ENCODE data around the gene ABTB2. TPM values are rescaled to one million over a fixed set of nuclear protein-coding genes. Genes with fewer than 3 reads are reported as not detected.

The ABTB2 gene
- total RNA-seq, 1 donor = 5.1 TPM

- peaks cover 27% of the 10 kb centered on the region for H3K4me1 ChIP-seq (ENCODE audit: insufficient read depth, low read length)
- H3K4me2 ChIP-seq (ENCODE audit: insufficient read depth, low read length) = no peak overlapping the region
- no peaks in the 10 kb centered on the region for H3K79me2 ChIP-seq (ENCODE audit: insufficient read depth, low read length)
- peaks cover 3% of the 10 kb centered on the region for H3K27me3 ChIP-seq (ENCODE audit: insufficient read depth, low read length)
- H3K4me3 ChIP-seq (ENCODE audit: insufficient read depth, low read length) = no peak overlapping the region
- H3K36me3 ChIP-seq (ENCODE audit: insufficient read depth, low read length) = no peaks in the 10 kb centered on the region
- H2AFZ ChIP-seq (ENCODE audit: low read length) = no peak overlapping the region
- no peak for DNase-seq (ENCODE audit: insufficient read length, low spot score, missing footprints)
- no peaks in the 10 kb centered on the region for H4K20me1 ChIP-seq (ENCODE audit: insufficient read depth, low read length)
- no peak overlapping the region for H3K27ac ChIP-seq (ENCODE audit: low read depth, low read length)
- H3K9me3 ChIP-seq (ENCODE audit: low read depth, low read length) = peaks cover 3% of the 10 kb centered on the region
- TF ChIP-seq CTCF (IDR thresholded peaks at IDR 0.05; ENCODE audit: extremely low read depth, low read depth, low read length) = no peak
These were observed 24.9 kb upstream of the ABTB2 start for GRCh38 chr11:34382532-34383276.

GRCh38 chr11:34381775-34382174 lies 24.0 kb upstream of the ABTB2 start:
- Histone ChIP-seq H3K27me3 (ENCODE audit: insufficient read depth, low read length) (peaks cover 3% of the 10 kb centered on the region), H2AFZ (ENCODE audit: low read length) (no peak overlapping the region), H4K20me1 (ENCODE audit: insufficient read depth, low read length) (no peaks in the 10 kb centered on the region), H3K79me2 (ENCODE audit: insufficient read depth, low read length) (no peaks in the 10 kb centered on the region), H3K9me3 (ENCODE audit: low read depth, low read length) (peaks cover 5% of the 10 kb centered on the region), H3K27ac (ENCODE audit: low read depth, low read length) (no peak overlapping the region), H3K4me2 (ENCODE audit: insufficient read depth, low read length) (no peak overlapping the region), H3K36me3 (ENCODE audit: insufficient read depth, low read length) (no peaks in the 10 kb centered on the region), H3K4me3 (ENCODE audit: insufficient read depth, low read length) (no peak overlapping the region), H3K4me1 (ENCODE audit: insufficient read depth, low read length) (peaks cover 27% of the 10 kb centered on the region)
- DNase-seq (ENCODE audit: insufficient read length, low spot score, missing footprints) = peak; percentile 66
- TF ChIP-seq CTCF (IDR thresholded peaks at IDR 0.05; ENCODE audit: extremely low read depth, low read depth, low read length) = no peak

DNA sequence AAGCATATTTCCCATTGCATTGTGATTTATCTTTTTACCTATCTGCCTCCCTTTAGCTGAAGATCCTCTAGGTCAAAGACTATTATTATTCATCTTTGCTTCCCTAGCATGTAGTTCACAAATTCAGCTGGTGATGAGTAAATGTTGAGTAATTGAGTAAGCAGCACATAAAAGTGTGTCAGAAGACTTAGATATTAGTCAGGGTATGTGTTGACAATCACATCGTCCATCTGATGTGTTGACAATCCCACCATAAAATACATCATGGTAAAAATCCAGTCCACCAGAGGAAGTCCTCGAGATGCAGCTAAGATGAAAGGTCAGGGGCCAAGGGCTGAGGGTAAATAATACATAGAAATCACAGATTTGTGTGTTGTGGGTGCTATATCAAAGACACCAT lies 22.9 kb upstream of the ABTB2 start:
- H3K36me3 ChIP-seq (ENCODE audit: insufficient read depth, low read length) = no peaks in the 10 kb centered on the region
- peak overlapping the region; percentile 37 for H3K27ac ChIP-seq (ENCODE audit: low read depth, low read length)
- peaks cover 3% of the 10 kb centered on the region for H3K27me3 ChIP-seq (ENCODE audit: insufficient read depth, low read length)
- no peak for TF ChIP-seq CTCF (IDR thresholded peaks at IDR 0.05; ENCODE audit: extremely low read depth, low read depth, low read length)
- H2AFZ ChIP-seq (ENCODE audit: low read length) = no peak overlapping the region
- peaks cover 9% of the 10 kb centered on the region for H3K9me3 ChIP-seq (ENCODE audit: low read depth, low read length)
- DNase-seq (ENCODE audit: insufficient read length, low spot score, missing footprints) = peak; percentile 76
- no peaks in the 10 kb centered on the region for H4K20me1 ChIP-seq (ENCODE audit: insufficient read depth, low read length)
- peaks cover 27% of the 10 kb centered on the region for H3K4me1 ChIP-seq (ENCODE audit: insufficient read depth, low read length)
- H3K4me3 ChIP-seq (ENCODE audit: insufficient read depth, low read length) = no peak overlapping the region
- H3K79me2 ChIP-seq (ENCODE audit: insufficient read depth, low read length) = no peaks in the 10 kb centered on the region
- peak overlapping the region; percentile 65 for H3K4me2 ChIP-seq (ENCODE audit: insufficient read depth, low read length)

- H4K20me1 ChIP-seq (ENCODE audit: insufficient read depth, low read length) = no peaks in the 10 kb centered on the region
- no peak overlapping the region for H3K4me3 ChIP-seq (ENCODE audit: insufficient read depth, low read length)
- no peak for DNase-seq (ENCODE audit: insufficient read length, low spot score, missing footprints)
- H3K36me3 ChIP-seq (ENCODE audit: insufficient read depth, low read length) = no peaks in the 10 kb centered on the region
- H3K79me2 ChIP-seq (ENCODE audit: insufficient read depth, low read length) = no peaks in the 10 kb centered on the region
- H3K27ac ChIP-seq (ENCODE audit: low read depth, low read length) = peak overlapping the region; percentile 55
- H3K9me3 ChIP-seq (ENCODE audit: low read depth, low read length) = peaks cover 9% of the 10 kb centered on the region
- H3K4me1 ChIP-seq (ENCODE audit: insufficient read depth, low read length) = peaks cover 27% of the 10 kb centered on the region
- H2AFZ ChIP-seq (ENCODE audit: low read length) = no peak overlapping the region
- TF ChIP-seq CTCF (IDR thresholded peaks at IDR 0.05; ENCODE audit: extremely low read depth, low read depth, low read length) = no peak
- H3K27me3 ChIP-seq (ENCODE audit: insufficient read depth, low read length) = peaks cover 3% of the 10 kb centered on the region
- peak overlapping the region; percentile 25 for H3K4me2 ChIP-seq (ENCODE audit: insufficient read depth, low read length)
These were observed 21.7 kb upstream of the ABTB2 start for GRCh38 chr11:34379539-34379938.

Measured in osteoblast (primary cell).